ENCODE results near the gene RIN1.

The RIN1 gene

DNA sequence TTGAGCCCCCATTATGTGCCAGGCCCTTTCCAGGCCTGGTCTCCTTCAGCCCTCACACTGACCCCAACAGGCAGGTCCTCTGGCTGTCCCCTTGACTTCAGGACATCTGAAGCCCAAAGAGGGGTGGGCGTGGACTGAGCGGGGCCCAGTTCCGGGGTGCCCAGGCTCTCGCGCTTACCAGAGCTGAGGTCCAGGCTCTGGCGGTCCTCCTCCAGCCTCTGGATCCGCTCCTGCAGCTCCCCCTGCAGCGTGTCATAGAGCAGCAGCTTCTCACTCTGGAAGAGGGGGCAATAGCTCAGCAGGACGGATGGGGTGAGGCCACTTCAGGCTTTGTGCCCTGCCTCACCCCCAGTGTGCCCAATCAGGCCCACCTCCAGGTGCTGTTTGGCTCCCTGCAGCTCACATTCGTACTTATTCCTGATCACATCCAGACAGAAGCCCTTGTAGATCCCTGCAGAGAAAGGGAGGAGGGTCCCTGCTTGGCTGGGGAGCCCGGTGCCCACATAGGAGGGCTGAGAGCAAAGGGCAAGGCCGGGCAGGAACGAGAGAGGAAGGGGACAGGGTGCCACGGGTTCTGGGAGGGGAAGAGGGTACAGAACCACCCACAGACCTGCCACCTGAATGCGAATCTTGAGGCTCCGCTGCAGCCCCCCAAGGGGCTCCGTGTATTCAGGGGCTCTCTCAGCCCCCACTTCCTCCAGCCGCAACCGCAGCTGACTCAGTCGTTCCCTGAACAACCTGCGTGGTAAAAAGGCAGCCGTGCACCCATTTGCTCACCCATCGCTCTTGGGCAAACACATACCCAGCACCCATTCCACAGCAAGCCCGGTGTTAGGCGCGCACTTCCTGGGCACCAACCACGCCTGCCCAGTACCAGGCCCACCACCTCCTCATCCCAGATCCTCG lies 4.6 kb upstream of the RIN1 start:
- no peak overlapping the region for H3K4me3 ChIP-seq (replicated peaks; ENCODE audit: low read depth, low read length)
- TF ChIP-seq, protein P1, sequence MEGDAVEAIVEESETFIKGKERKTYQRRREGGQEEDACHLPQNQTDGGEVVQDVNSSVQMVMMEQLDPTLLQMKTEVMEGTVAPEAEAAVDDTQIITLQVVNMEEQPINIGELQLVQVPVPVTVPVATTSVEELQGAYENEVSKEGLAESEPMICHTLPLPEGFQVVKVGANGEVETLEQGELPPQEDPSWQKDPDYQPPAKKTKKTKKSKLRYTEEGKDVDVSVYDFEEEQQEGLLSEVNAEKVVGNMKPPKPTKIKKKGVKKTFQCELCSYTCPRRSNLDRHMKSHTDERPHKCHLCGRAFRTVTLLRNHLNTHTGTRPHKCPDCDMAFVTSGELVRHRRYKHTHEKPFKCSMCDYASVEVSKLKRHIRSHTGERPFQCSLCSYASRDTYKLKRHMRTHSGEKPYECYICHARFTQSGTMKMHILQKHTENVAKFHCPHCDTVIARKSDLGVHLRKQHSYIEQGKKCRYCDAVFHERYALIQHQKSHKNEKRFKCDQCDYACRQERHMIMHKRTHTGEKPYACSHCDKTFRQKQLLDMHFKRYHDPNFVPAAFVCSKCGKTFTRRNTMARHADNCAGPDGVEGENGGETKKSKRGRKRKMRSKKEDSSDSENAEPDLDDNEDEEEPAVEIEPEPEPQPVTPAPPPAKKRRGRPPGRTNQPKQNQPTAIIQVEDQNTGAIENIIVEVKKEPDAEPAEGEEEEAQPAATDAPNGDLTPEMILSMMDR (IDR thresholded peaks at IDR 0.05; ENCODE audit: low read length, missing control alignments), result no peak
- no peak for DNase-seq (ENCODE audit: low read depth)

DNA sequence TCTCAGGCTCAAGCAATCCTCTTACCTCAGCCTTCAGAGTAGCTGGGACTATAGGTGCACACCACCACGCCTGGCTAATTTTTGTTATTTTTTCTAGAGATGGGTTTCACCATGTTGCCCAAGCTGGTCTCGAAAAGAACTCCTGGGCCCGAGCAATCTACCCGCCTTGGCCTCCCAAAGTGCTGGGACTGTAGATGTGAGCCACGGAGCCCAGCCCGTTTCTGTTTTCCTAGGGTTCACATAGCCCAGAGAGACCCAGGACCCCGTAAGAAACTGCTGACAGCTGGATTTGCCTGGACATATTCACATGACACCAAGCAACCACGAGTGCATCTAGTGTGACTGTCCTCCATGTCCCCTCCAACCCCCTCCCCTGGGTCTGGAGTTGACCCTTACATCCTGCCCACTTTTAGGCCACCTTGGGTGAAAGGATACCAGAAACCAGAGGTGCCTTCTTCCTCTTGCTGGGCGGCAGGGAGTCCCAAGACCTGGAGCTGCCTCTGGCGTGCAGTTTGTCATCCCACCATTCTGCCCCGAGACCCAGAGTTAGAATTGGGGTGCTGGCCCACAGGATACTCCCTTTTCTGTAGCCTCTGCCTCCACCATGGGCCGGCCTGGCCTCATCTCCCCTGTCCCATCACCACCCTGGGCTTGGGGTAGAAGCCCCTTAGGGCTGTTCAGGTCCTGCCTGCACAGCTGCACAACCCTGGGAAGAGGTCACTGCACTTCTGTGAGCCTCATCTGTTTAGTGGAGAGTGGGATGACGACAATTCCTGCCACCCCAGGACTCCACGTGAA lies 3.7 kb upstream of the RIN1 start:
- DNase-seq (ENCODE audit: low read depth), result no peak
- no peak overlapping the region for H3K4me3 ChIP-seq (replicated peaks; ENCODE audit: low read depth, low read length)

DNA sequence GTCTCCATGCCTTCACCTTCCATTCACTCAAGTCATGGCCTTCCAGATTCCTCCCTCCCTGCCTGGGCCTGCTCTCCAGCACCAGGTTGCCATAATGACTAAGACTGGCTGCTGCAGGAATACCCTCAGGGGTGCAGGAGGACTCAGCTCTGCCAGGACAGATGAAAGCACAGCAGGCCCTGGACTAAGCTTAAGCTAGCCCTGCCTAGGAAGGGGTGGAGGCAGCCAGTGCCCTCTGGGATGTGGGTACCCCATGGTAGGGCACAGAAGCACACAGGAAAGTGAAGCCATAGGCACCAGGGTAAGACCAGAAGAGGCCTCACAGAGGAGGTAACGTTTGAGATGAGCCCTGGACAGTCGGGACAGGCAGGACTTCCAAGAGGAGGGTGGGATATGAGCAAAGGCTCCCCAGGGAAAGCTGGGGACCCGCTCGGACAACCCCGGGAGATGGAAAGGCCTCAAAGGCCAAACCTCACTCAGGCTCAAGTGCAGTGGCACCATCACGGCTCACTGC lies 3.0 kb upstream of the RIN1 start:
- TF ChIP-seq, protein P1 (IDR thresholded peaks at IDR 0.05; ENCODE audit: low read length, missing control alignments), result no peak
- DNase-seq (ENCODE audit: low read depth), result no peak
- no peak overlapping the region for H3K4me3 ChIP-seq (replicated peaks; ENCODE audit: low read depth, low read length)

More for the DNA sequence above, 3.7 kb upstream of the RIN1 start:
- TF ChIP-seq, protein P1 (IDR thresholded peaks at IDR 0.05; ENCODE audit: low read length, missing control alignments), result no peak

DNA sequence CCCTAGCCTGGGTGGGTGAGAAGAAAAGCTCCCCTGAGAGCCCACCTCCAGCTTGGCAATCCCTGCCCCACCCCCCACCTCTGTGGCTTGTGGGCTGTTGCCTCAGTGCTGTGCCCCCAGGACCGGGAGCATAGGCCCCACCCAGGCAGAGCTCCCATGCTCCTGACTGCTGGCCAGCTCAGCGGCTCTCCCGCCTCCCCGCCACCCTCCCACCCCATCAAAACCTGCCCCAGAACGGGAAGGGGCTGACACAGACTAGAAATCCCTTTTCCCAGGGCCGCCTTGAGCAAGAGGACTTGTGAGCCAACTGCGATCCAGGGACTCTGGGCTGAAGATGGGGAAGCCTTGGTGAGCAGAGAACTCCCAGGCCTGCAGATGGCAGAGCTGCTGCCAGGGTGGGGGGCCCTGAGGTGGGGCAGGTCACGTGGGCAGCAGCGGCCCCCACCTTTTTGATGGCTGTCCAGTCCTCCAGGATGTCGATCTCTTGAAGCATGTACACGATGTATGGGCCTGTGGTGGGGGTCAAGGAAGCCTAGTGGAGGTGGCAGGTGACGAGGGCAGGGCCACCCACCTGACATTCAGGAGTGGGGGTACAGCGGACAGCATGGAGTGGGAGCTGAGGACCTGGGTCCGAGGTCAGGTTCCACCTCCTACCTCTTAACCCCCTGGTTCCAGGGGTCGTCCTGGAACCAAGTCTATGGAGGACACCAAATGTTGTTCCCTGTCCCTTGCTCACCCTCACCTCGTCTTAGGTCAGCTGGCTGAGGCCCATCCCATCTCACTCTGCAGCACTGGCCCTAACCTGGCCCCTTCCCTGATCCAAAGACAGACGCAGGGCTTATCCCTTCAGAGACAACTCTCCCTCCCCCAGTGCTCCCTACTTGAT lies 2.3 kb upstream of the RIN1 start:
- TF ChIP-seq, protein P1 (IDR thresholded peaks at IDR 0.05; ENCODE audit: low read length, missing control alignments), result no peak
- no peak overlapping the region for H3K4me3 ChIP-seq (replicated peaks; ENCODE audit: low read depth, low read length)
- no peak for DNase-seq (ENCODE audit: low read depth)

DNA sequence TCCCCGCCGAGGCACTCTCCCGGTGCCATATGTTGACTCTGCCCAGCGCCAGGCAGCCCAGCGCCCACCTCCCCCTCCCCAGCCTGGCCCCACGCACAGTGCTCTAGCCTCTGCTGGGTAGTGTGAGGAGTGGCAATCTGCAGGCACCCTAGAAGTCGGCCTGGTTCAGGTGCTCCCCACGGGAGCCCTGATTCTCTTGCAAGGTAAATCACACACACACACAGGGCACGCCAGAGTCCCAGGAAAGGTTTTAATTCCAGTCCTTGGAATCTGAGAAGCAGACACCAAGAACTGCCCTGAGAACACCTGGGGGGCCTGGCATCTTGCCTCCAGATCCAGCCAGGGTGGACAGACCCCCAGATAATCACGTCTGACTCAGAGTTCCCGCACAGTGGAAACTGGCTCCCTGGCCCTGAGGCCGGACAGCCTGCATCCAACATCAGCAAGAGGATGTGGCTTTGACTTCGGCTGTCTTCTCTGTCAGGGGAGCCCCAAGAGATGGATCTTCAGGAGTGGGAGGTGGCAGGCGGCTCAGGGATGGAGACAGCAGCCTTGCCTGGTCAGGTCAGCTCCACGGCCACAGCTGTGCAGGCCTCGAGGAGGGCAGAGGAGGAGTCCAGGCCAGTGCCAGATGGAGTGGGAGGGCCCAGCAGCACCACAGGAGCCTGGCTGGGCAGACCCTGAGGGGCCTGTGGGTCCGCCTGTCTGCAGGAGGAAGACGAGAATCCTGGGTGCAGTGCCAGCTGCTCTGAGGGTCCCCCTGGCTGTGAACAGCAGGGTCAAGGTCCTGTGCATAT lies 1.1 kb upstream of the RIN1 start:
- TF ChIP-seq, protein P1 (IDR thresholded peaks at IDR 0.05; ENCODE audit: low read length, missing control alignments), result no peak
- no peak overlapping the region for H3K4me3 ChIP-seq (replicated peaks; ENCODE audit: low read depth, low read length)
- no peak for DNase-seq (ENCODE audit: low read depth)
